ENCODE results near the gene KNDC1. TPM values are rescaled to one million over a fixed set of nuclear protein-coding genes. Genes with fewer than 3 reads are reported as not detected.

Gene KNDC1
- total and polyA plus RNA-seq, 2 of the 13 experiments (the other 11 are each of a cell fraction or from before 2014, with no cell fraction given) = 0.69 TPM; not detected in 1

DNA sequence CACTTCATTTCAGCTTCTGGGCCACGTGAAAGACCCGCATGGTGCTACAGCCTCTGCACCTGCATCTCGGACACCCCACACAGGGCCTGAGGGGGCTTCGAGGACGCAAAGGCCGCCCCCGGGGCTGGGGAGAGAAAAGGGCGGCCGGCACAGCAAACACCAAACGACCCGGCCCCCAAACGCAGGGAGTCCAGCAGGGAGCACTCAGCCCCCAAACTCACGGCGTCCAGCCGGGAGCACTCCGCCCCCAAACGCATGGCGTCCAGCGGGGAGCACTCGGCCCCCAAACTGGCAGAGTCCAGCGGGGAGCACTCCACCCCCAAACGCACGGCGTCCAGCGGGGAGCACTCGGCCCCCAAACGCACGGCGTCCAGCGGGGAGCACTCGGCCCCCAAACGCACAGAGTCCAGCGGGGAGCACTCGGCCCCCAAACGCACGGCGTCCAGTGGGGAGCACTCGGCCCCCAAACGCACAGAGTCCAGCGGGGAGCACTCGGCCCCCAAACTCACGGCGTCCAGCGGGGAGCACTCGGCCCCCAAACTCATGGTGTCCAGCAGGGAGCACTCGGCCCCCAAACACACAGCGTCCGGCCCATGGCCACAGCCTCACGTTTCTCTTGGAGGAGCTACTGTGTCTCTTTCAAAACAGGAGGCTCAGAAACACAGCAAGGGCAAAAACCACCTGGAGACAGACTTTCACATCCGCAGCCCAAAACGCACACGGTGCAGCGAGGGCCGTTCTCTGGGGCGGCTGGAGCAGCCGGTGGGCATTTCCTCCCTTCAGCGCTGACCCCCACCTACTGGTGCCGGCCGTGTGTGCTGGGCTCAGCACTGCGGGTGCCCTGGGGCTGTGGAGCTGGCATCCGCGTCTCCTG lies 43.0 kb downstream of the KNDC1 start:
- H3K9me3 ChIP-seq (ENCODE audit: low read length) = no peaks in the 10 kb centered on the region
- H3K27ac ChIP-seq (ENCODE audit: extremely low read length, insufficient read depth, low read length) = no peak overlapping the region
- POLR2A ChIA-PET = no interaction called here
- ATAC-seq (no peak), FAIRE-seq (no peak), DNase-seq (ENCODE audit: low spot score) (no peak)
- no peaks in the 10 kb centered on the region for H3K4me1 ChIP-seq (ENCODE audit: insufficient read depth, low read length)
- H2AFZ ChIP-seq (ENCODE audit: low read length) = no peak overlapping the region
- no peak overlapping the region for H3K4me3 ChIP-seq (replicated peaks in 1 of 3; ENCODE audit: insufficient read depth in 1 of 3, low read depth in 2 of 3, low read length in 3 of 3)
- TF ChIP-seq EZH2 (conservative IDR thresholded peaks at IDR 0.05; ENCODE audit: low read depth, low read length) (0 out of 2 replicates have a peak, but pooled peaks have one; percentile 7), RFX5 (IDR thresholded peaks at IDR 0.05; ENCODE audit: low read depth, low read length) (no peak), ZNF263 (CRISPR knock-in tag; IDR thresholded peaks at IDR 0.05) (peak; percentile 66; the same call in 1 of the 2 replicates), ZNF10 (CRISPR knock-in tag; IDR thresholded peaks at IDR 0.05; ENCODE audit: borderline replicate concordance, low read depth) (no peak), MBNL3 (CRISPR knock-in tag; conservative IDR thresholded peaks at IDR 0.05) (no peak), ZNF205 (CRISPR knock-in tag; IDR thresholded peaks at IDR 0.05) (no peak), RELA (CRISPR knock-in tag; IDR thresholded peaks at IDR 0.05) (no peak)
- TF ChIP-seq, protein P1, sequence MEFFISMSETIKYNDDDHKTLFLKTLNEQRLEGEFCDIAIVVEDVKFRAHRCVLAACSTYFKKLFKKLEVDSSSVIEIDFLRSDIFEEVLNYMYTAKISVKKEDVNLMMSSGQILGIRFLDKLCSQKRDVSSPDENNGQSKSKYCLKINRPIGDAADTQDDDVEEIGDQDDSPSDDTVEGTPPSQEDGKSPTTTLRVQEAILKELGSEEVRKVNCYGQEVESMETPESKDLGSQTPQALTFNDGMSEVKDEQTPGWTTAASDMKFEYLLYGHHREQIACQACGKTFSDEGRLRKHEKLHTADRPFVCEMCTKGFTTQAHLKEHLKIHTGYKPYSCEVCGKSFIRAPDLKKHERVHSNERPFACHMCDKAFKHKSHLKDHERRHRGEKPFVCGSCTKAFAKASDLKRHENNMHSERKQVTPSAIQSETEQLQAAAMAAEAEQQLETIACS (CRISPR knock-in tag; IDR thresholded peaks at IDR 0.05) = no peak
- TF ChIP-seq, protein P2, sequence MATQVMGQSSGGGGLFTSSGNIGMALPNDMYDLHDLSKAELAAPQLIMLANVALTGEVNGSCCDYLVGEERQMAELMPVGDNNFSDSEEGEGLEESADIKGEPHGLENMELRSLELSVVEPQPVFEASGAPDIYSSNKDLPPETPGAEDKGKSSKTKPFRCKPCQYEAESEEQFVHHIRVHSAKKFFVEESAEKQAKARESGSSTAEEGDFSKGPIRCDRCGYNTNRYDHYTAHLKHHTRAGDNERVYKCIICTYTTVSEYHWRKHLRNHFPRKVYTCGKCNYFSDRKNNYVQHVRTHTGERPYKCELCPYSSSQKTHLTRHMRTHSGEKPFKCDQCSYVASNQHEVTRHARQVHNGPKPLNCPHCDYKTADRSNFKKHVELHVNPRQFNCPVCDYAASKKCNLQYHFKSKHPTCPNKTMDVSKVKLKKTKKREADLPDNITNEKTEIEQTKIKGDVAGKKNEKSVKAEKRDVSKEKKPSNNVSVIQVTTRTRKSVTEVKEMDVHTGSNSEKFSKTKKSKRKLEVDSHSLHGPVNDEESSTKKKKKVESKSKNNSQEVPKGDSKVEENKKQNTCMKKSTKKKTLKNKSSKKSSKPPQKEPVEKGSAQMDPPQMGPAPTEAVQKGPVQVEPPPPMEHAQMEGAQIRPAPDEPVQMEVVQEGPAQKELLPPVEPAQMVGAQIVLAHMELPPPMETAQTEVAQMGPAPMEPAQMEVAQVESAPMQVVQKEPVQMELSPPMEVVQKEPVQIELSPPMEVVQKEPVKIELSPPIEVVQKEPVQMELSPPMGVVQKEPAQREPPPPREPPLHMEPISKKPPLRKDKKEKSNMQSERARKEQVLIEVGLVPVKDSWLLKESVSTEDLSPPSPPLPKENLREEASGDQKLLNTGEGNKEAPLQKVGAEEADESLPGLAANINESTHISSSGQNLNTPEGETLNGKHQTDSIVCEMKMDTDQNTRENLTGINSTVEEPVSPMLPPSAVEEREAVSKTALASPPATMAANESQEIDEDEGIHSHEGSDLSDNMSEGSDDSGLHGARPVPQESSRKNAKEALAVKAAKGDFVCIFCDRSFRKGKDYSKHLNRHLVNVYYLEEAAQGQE (IDR thresholded peaks at IDR 0.05; ENCODE audit: borderline replicate concordance in 1 of 2, low read depth in 1 of 2, low read length in 2 of 2) = no peak
- TF ChIP-seq, protein P3, sequence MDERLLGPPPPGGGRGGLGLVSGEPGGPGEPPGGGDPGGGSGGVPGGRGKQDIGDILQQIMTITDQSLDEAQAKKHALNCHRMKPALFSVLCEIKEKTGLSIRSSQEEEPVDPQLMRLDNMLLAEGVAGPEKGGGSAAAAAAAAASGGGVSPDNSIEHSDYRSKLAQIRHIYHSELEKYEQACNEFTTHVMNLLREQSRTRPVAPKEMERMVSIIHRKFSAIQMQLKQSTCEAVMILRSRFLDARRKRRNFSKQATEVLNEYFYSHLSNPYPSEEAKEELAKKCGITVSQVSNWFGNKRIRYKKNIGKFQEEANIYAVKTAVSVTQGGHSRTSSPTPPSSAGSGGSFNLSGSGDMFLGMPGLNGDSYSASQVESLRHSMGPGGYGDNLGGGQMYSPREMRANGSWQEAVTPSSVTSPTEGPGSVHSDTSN (CRISPR knock-in tag; IDR thresholded peaks at IDR 0.05) = no peak
- in situ Hi-C loops (cut with HindIII; ENCODE audit: extremely low pct_ligation_motif_present, low pct_unique_long_range_greater_than_20kb) = no loop called here
- no peaks in the 10 kb centered on the region for H3K36me3 ChIP-seq (replicated peaks in 1 of 2; ENCODE audit: control insufficient read depth in 1 of 2, insufficient read depth in 2 of 2, low read length in 2 of 2)
- CTCF ChIA-PET (ENCODE audit: low intra/inter-chr PET ratio, low total read pairs) = no interaction called here
- H3K79me2 ChIP-seq (ENCODE audit: insufficient read depth, low read length) = no peaks in the 10 kb centered on the region
- no peak overlapping the region for H3K9ac ChIP-seq (ENCODE audit: insufficient read depth, low read depth, low read length)
- no peak overlapping the region for H3K4me2 ChIP-seq (ENCODE audit: low read depth, low read length)
- peaks cover 32 to 84% of the 10 kb centered on the region in 2 experiments; a peak in 4 of 5 replicates for H3K27me3 ChIP-seq (ENCODE audit: control insufficient read depth in 1 of 2, insufficient read depth in 2 of 2, low read length in 2 of 2)
- BruUV-seq (replicated peaks) = no TSS peak
- intact Hi-C loops (cut with micrococcal nuclease; ENCODE audit: unreplicated experiment) = no loop called here
- WGBS (ENCODE audit: low lambda C conversion rate) = 15% methylated on average over 4 of the region's 62 CpGs
- H4K20me1 ChIP-seq (ENCODE audit: insufficient read depth, low read length) = no peaks in the 10 kb centered on the region

All from HepG2 (cell line).